Esophagus muscularis mucosa (tissue), 4 donors: ENCODE results near the gene PACSIN2. TPM values are rescaled to one million over a fixed set of nuclear protein-coding genes. Genes with fewer than 3 reads are reported as not detected.

Experiments
- DNase-seq: peaks from one replicate; pipeline ENCODE4 v3.0.0-alpha.2; 2017; ENCODE audit errors: extremely low spot score
- H3K27ac ChIP-seq, 4 donors: fragments of 200-600 bp; sonication (generic); replicated peaks in 1 of 4; 1 replicate in 3 of 4; 2 replicates in 1 of 4; pipeline ENCODE4 v1.5.1; 2016 to 2019; ENCODE audit warnings: mild to moderate bottlenecking in 1 of 4
- H3K27me3 ChIP-seq, 4 donors: fragments of 200-600 bp; sonication (generic); one replicate each; pipeline versions ENCODE4 v1.5.1 to v1.6.0; 2016 to 2019
- H3K36me3 ChIP-seq, 4 donors: fragments of 200-600 bp; sonication (generic); one replicate each; pipeline ENCODE4 v1.5.1; 2016 to 2019
- H3K4me1 ChIP-seq, 4 donors: fragments of 200-600 bp; sonication (generic); one replicate each; pipeline ENCODE4 v1.5.1; 2016 to 2019
- H3K4me3 ChIP-seq, 4 donors: fragments of 200-600 bp; sonication (generic); 1 replicate in 2 of 4; 2 replicates in 2 of 4; pipeline ENCODE4 v1.5.1; 2016 to 2019; ENCODE audit warnings: mild to moderate bottlenecking in 4 of 4, moderate library complexity in 1 of 4
- H3K9me3 ChIP-seq, 4 donors: fragments of 200-600 bp; sonication (generic); 1 replicate in 3 of 4; 2 replicates in 1 of 4; pipeline ENCODE4 v1.5.1; 2016 to 2019
- EP300 ChIP-seq: sonication (generic); formaldehyde crosslinking; IDR thresholded peaks from one replicate; pipeline ENCODE4 v1.6.1; 2017; ENCODE audit warnings: antibody characterized with exemption
- POLR2A ChIP-seq: fragments of 450-650 bp; IDR thresholded peaks from one replicate; pipeline ENCODE4 v1.6.1; 2017; ENCODE audit warnings: antibody characterized with exemption, moderate library complexity, mild to moderate bottlenecking, low read depth
- POLR2AphosphoS5 ChIP-seq, 2 donors: sonication (generic); formaldehyde crosslinking; IDR thresholded peaks; one replicate each; pipeline ENCODE4 v1.6.1; 2017; ENCODE audit warnings: antibody characterized with exemption in 2 of 2
- WGBS: methylation state at CpG from one replicate; pipeline ENCODE4 v1.1.5; 2018; 5-methylcytosine and 5-hydroxymethylcytosine counted together
- intact Hi-C: fragments of 100-400 bp; cut with DNase I; formaldehyde crosslinking; loops from one replicate; pipeline ENCODE4 v1.15.1; 2023
- total RNA-seq, 4 donors: library from RNA; depleted of rRNA; stranded (reverse); fragments of >200 nt; gene quantifications; one replicate each; pipeline versions ENCODE4 v1.1.0 to v1.2.1, GENCODE V29; 2016
- TF ChIP-seq, protein P1 (sequence below), 3 experiments: fragments of 200-600 bp in 2 of 3; fragments of 450-650 bp in 1 of 3; sonication (generic) in 2 of 3; IDR thresholded peaks; one replicate each; pipeline ENCODE4 v1.5.1; 2017 to 2019; ENCODE audit warnings: antibody characterized with exemption in 3 of 3, mild to moderate bottlenecking in 2 of 3, moderate library complexity in 1 of 3

The PACSIN2 gene
- total RNA-seq, 4 donors from 2014 or later: 91.1 to 147 (median 116) TPM

DNA sequence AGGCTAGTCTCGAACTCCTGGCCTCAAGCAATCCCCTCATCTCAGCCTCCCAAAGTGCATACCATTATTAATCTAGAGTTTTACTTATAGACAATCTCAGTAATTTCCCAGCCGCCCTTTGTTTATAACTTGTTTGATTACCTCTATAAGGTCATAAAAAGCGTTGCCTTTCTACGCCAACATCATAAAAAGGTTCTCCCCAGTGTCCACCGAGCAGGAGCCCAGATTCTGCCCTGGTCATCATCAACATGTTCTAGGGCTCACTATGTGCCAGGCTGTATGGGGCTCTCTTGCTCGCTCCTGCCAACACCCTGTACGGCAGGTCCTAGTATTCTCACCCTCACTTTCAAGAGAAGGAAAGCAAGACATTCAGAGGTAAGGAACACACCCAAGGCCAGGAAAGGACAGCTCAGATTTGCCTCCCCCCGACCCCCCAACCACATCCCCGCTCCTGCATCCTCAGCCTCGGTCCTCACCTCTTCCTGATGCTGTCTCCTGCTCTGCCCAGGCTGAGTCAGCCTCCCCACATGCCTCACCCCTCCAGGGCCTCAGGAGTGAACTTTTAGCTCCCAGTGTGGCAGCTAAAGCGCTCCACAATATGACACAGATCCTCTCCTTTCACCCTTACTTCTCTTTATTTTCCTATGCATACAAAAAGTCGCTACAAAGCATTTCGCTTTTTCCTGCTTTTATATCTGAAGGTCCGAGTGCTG, 172.1 kb downstream of the PACSIN2 start:
- Histone ChIP-seq H3K27ac (no peak overlapping the region), H3K9me3 (no peaks in the 10 kb centered on the region), H3K36me3 (peaks cover 51 to 88% (median 69%) of the 10 kb centered on the region in 4 donors), H3K27me3 (no peaks in the 10 kb centered on the region), H3K4me3 (no peak overlapping the region), H3K4me1 (no peaks in the 10 kb centered on the region)
- 92% methylated on average over 14 of the region's 14 CpGs for WGBS
- DNase-seq: no peak
- TF ChIP-seq POLR2AphosphoS5 (IDR thresholded peaks at IDR 0.05): no peak
- TF ChIP-seq EP300: no peak
- TF ChIP-seq POLR2A: no peak
- TF ChIP-seq, protein P1, sequence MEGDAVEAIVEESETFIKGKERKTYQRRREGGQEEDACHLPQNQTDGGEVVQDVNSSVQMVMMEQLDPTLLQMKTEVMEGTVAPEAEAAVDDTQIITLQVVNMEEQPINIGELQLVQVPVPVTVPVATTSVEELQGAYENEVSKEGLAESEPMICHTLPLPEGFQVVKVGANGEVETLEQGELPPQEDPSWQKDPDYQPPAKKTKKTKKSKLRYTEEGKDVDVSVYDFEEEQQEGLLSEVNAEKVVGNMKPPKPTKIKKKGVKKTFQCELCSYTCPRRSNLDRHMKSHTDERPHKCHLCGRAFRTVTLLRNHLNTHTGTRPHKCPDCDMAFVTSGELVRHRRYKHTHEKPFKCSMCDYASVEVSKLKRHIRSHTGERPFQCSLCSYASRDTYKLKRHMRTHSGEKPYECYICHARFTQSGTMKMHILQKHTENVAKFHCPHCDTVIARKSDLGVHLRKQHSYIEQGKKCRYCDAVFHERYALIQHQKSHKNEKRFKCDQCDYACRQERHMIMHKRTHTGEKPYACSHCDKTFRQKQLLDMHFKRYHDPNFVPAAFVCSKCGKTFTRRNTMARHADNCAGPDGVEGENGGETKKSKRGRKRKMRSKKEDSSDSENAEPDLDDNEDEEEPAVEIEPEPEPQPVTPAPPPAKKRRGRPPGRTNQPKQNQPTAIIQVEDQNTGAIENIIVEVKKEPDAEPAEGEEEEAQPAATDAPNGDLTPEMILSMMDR (IDR thresholded peaks at IDR 0.05): no peak
- intact Hi-C loops: no loop called here

DNA sequence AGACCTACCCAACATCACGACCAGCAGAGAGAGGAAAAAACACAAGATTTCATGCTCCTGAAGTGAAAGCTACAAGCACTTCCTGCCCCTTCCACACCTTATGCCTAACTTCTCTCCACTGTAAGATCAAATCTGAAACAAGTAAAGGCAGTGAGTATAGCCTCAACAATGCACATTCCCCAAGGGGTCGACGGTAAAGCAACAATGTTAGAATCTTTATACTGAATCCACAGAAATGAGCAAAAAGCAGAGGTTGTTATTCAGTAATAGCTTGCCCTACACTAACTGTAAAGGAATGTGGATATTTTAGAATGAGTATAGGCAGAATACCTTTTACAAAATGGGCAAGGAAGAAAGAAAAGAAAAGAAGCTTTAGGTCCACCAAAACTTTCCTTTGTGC, 173.5 kb downstream of the PACSIN2 start:
- peaks cover 52 to 88% (median 68%) of the 10 kb centered on the region in 4 donors for H3K36me3 ChIP-seq

DNA sequence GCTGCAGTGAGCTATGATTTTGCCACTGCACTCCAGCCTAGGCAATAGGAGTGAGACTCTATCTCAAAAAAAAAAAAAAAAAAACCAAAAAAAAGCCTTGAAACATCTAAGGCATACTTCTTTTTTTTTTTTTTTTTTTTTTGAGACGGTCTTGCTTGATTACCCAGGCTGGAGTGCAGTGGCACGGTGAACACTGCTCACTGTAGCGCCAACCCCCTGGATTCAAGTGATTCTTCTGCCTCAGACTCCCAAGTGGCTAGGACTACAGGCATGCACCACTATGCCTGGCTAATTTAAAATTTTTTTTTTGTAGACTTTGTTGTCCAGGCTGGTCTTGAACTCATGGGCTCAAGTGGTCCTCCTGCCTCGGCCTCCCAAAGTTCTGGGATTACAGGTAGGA, 177.4 kb downstream of the PACSIN2 start:
- Histone ChIP-seq H3K27ac (no peak overlapping the region), H3K36me3 (peaks cover 62 to 88% (median 80%) of the 10 kb centered on the region in 4 donors), H3K27me3 (no peaks in the 10 kb centered on the region), H3K9me3 (no peaks in the 10 kb centered on the region), H3K4me1 (no peaks in the 10 kb centered on the region), H3K4me3 (no peak overlapping the region)
- intact Hi-C loops: no loop called here
- DNase-seq: no peak
- no peak for TF ChIP-seq EP300
- TF ChIP-seq, protein P1 (IDR thresholded peaks at IDR 0.05): no peak
- TF ChIP-seq POLR2AphosphoS5 (IDR thresholded peaks at IDR 0.05): no peak
- TF ChIP-seq POLR2A: no peak
- 85% methylated on average over 4 of the region's 4 CpGs for whole genome bisulfite sequencing

More for the DNA sequence above, 173.5 kb downstream of the PACSIN2 start:
- TF ChIP-seq EP300: no peak
- TF ChIP-seq, protein P1 (IDR thresholded peaks at IDR 0.05): no peak
- no peak for TF ChIP-seq POLR2A
- no peak for TF ChIP-seq POLR2AphosphoS5 (IDR thresholded peaks at IDR 0.05)
- intact Hi-C loops: no loop called here
- Histone ChIP-seq H3K9me3 (no peaks in the 10 kb centered on the region), H3K4me1 (no peaks in the 10 kb centered on the region), H3K27me3 (no peaks in the 10 kb centered on the region), H3K4me3 (no peak overlapping the region), H3K27ac (no peak overlapping the region)
- 81% methylated on average over 3 of the region's 3 CpGs for WGBS
- DNase-seq: no peak

DNA sequence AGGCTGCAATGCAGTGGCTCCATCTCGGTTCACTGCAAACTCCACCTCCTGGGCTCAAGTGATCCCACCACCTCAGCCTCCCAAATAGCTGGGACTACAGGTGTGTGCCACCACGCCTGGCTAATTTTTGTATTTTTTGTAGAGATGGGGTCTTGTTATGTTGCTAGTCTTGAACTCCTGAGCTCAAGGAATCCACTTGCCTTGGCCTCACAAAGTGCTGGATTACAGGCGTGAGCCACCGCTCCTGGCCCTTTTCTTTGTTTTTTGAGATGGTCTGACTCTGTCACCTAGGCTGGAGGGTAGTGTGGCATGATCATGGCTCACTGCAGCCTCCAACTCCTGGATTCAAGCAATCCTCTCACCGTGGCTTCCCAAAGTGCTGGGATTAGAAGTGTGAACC, 178.9 kb downstream of the PACSIN2 start:
- H3K9me3 ChIP-seq: no peaks in the 10 kb centered on the region
- intact Hi-C loops: no loop called here
- no peak for DNase-seq
- peaks cover 72 to 93% (median 87%) of the 10 kb centered on the region in 4 donors for H3K36me3 ChIP-seq
- H3K4me1 ChIP-seq: no peaks in the 10 kb centered on the region
- WGBS: 98% methylated on average over 5 of the region's 5 CpGs
- TF ChIP-seq POLR2AphosphoS5 (IDR thresholded peaks at IDR 0.05) (no peak), EP300 (no peak), POLR2A (no peak)
- TF ChIP-seq, protein P1 (IDR thresholded peaks at IDR 0.05): no peak
- H3K27me3 ChIP-seq: no peaks in the 10 kb centered on the region
- H3K27ac ChIP-seq: no peak overlapping the region
- no peak overlapping the region for H3K4me3 ChIP-seq
